WERI-Rb-1 (cell line): ENCODE measurements around the gene CLRN3.

Source experiments
- DNase-seq: peaks from one replicate; pipeline ENCODE4 v3.0.0-alpha.2; 2020
- H3K27ac ChIP-seq: fragments of 250-450 bp; sonication (Bioruptor Pico); 2 replicates; pipeline ENCODE4 v1.5.1; 2020; ENCODE audit warnings: mild to moderate bottlenecking, moderate library complexity
- H3K27me3 ChIP-seq: fragments of 250-450 bp; sonication (Bioruptor Pico); 2 replicates; pipeline ENCODE4 v1.5.1; 2021; ENCODE audit warnings: mild to moderate bottlenecking, low read depth, moderate library complexity; ENCODE audit not compliant: insufficient read depth, severe bottlenecking
- H3K36me3 ChIP-seq: fragments of 250-450 bp; sonication (Bioruptor Pico); 2 replicates; pipeline ENCODE4 v1.5.1; 2020; ENCODE audit warnings: mild to moderate bottlenecking, moderate library complexity
- H3K4me3 ChIP-seq: 2 replicates; pipeline ENCODE4 v1.5.1; 2011; ENCODE audit warnings: low read depth, mild to moderate bottlenecking, control low read depth, low read length
- H3K9me3 ChIP-seq: fragments of 250-450 bp; sonication (Bioruptor Pico); 2 replicates; pipeline ENCODE4 v1.5.1; 2021; ENCODE audit warnings: mild to moderate bottlenecking, moderate library complexity; ENCODE audit not compliant: severe bottlenecking
- TF ChIP-seq, protein P1 (sequence below): IDR thresholded peaks from 2 replicates; pipeline ENCODE4 v1.5.1; 2011; ENCODE audit warnings: low read depth, mild to moderate bottlenecking, control low read depth, inconsistent platforms, low read length

CLRN3 gene

DNA sequence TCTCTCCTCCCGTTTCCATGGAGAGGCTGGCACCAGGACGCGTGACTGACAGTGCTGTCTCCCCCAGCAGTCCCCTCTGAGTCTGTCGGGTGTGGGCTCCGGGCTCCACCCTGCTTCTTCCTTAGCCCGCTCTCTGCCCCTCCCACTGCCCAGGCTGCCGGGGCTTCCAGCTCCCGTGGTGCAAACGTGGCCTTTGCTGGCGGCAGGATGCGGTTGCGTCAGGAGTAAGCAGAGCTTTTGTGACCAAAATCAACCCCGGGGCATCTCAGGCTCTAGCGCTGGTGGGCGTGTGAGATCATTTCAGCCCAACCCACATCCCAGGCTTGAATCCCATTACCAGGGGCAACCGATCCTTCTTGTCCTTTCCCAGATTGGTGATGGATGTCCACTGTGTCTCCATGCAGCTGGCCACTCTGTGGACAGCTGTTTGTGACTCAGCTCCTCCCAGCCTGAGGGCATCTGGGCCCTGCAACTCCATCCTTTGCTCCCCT is 42.4 kb upstream of the CLRN3 start:
- Histone ChIP-seq H3K36me3 (no peaks in the 10 kb centered on the region), H3K27ac (no peak overlapping the region), H3K27me3 (no peaks in the 10 kb centered on the region), H3K4me3 (no peak overlapping the region), H3K9me3 (no peaks in the 10 kb centered on the region)
- TF ChIP-seq, protein P1, sequence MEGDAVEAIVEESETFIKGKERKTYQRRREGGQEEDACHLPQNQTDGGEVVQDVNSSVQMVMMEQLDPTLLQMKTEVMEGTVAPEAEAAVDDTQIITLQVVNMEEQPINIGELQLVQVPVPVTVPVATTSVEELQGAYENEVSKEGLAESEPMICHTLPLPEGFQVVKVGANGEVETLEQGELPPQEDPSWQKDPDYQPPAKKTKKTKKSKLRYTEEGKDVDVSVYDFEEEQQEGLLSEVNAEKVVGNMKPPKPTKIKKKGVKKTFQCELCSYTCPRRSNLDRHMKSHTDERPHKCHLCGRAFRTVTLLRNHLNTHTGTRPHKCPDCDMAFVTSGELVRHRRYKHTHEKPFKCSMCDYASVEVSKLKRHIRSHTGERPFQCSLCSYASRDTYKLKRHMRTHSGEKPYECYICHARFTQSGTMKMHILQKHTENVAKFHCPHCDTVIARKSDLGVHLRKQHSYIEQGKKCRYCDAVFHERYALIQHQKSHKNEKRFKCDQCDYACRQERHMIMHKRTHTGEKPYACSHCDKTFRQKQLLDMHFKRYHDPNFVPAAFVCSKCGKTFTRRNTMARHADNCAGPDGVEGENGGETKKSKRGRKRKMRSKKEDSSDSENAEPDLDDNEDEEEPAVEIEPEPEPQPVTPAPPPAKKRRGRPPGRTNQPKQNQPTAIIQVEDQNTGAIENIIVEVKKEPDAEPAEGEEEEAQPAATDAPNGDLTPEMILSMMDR = no peak
- no peak for DNase-seq

DNA sequence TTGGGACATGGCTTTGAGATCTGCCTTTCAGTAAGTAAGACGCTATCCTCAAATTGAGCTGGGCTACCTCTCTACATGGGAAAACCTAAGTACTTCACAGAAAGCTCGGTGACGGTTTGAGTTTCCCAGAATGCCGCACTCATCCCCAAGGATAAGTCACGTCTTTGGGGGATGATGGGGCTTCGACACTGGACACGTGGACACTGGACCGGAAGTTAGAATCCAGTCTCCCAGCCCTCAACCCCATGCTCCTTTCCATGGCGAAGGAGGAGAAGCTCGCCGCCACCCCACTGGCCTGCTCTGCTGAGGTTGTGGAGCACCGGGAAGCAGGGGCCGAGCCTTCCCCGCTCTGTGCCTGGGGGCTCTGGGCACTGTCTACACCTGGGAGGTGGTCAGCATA is 41.6 kb upstream of the CLRN3 start:
- no peak for DNase-seq
- no peaks in the 10 kb centered on the region for H3K9me3 ChIP-seq
- no peaks in the 10 kb centered on the region for H3K27me3 ChIP-seq
- H3K27ac ChIP-seq = no peak overlapping the region; the same call in 1 of the 2 replicates
- H3K4me3 ChIP-seq = no peak overlapping the region
- no peaks in the 10 kb centered on the region for H3K36me3 ChIP-seq
- TF ChIP-seq, protein P1 = no peak

DNA sequence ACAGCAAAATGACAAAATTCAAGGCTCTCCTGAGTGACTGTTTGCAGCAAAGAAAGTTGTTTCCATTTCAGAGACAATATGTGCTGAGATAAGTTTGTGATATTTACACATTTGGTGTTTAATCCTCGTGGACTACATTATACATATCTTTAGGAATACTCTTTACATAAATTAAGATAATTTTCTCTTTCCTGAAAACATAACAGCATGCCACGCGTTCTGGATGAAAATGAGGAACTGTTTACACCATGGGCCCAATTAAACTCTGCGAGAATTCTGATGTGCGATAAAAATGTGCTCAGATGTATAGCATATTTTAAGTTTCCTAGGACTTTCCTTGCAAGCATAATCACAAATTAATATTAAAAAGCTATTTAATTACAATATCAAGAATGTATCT is 40.5 kb upstream of the CLRN3 start:
- TF ChIP-seq, protein P1 = no peak
- peak overlapping the region; percentile 65 for H3K27ac ChIP-seq

DNA sequence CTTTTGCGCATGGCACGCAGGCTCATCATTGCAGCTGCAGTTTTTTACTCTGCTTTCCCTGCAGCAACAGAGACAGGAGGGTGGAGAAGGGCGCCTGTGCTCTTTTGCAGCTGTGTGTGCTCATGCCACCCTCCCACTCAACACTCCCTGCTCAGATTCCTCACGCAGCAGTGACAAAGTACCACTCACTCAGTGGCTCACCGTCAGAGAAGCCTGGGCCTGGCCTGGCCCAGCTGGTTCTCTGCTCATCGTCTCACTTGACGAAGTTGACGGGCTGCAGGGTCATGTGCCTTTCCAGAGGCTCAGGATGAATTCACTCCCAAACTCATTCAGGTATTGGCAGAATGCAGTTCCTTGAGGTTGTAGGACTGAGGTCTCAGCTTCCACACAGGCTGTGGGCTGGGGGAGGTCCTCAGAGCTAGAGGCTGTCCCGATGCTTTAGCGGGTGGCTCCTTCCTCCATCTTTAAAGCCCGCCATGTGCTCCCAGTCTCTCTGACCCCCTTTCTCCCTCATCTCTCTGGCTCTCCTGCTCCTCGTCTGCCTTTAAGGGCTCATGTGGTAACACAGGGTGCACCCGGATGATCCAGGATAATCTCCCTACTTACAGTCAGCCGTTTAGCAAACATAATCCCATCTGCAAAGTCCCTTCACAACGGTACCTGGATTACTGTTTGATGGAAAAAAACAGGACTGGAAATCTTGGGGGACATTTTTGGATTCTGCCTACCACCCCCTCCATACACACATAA is 40.0 kb upstream of the CLRN3 start:
- TF ChIP-seq, protein P1 = no peak
- peak; percentile 91 for DNase-seq
- Histone ChIP-seq H3K27ac (peak overlapping the region; percentile 65), H3K9me3 (no peaks in the 10 kb centered on the region), H3K27me3 (no peaks in the 10 kb centered on the region), H3K4me3 (peak overlapping the region; percentile 40), H3K36me3 (no peaks in the 10 kb centered on the region)

More for the DNA sequence above, 40.5 kb upstream of the CLRN3 start:
- peak overlapping the region; percentile 3 for H3K4me3 ChIP-seq
- no peaks in the 10 kb centered on the region for H3K9me3 ChIP-seq
- no peak for DNase-seq
- H3K36me3 ChIP-seq = no peaks in the 10 kb centered on the region
- H3K27me3 ChIP-seq = no peaks in the 10 kb centered on the region

DNA sequence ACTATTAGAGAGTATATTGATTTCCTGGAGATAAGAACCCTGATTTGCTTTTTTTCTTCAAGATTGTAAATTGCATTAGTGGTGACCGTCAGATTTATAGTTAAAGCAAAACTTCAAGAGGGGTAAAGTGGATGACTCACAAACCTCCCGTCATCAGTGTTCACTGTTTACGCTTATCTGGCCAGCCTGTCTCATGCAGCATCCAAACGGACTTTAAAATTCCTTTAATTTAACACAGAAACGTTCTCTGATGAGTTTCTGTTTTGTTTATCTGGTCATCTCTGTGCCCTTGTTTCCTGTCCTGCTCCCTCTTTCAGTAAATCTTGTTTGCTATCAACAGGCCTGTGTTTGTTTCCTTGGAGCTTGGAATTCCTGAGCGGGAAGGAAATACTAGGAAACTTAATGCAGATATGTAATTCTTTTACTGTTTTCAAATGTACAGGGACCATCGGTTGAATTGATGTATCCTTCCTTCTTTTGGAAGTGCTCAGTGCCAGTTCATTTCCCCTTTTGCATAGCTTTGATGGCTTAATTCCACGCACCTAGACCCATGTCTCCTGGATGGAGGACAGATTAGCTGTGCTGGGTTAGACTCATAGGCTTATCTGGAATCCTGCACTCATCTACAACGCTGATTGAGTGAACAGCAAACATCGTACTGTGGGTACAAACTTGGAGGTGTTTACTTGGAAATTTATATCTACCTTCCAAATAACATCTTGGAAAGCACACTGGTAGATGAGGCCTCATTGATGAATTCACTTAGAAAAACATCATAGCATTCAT is 35.5 kb upstream of the CLRN3 start:
- Histone ChIP-seq H3K9me3 (no peaks in the 10 kb centered on the region), H3K27ac (peak overlapping the region; percentile 14; the same call in 1 of the 2 replicates), H3K4me3 (no peak overlapping the region), H3K36me3 (no peaks in the 10 kb centered on the region), H3K27me3 (no peaks in the 10 kb centered on the region)
- DNase-seq = peak; percentile 42
- TF ChIP-seq, protein P1 = no peak
